ENCODE data around the gene RAD23A. TPM values are rescaled to one million over a fixed set of nuclear protein-coding genes. Genes with fewer than 3 reads are reported as not detected.
A peak's percentile ranks its signal among the peaks of the same experiment; 100 is the strongest.

The RAD23A gene
- total and polyA plus RNA-seq, 9 of the 15 experiments (the other 6 are each of a cell fraction or from before 2014, with no cell fraction given), result 9.5 to 181 (median 101) TPM

DNA sequence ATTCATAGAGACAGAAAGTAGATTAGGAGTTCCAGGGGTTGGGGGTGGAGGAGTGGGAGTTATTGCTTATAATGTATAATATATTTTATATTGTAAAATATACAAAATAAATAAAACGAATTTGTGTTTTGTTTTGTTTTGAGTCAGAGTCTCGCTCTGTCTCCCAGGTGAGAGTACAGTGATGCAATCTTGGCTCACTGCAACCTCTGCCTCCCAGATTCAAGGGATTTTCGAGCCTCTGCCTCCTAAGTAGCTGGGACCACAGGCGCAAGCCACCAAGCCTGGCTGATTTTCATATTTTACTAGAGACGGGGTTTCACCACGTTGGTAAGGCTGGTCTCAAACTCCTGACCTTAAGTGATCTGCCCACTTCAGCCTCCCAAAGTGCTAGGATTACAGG lies 13.8 kb downstream of the RAD23A start:
- intact Hi-C loops (cut with micrococcal nuclease), result no loop called here
- H3K9me1 ChIP-seq (ENCODE audit: control insufficient read depth, insufficient read depth, low read length), result no peaks in the 10 kb centered on the region
- H3K4me2 ChIP-seq (ENCODE audit: insufficient read depth, low read length), result no peak overlapping the region
- no TSS peak for BruUV-seq (replicated peaks)
- no peaks in the 10 kb centered on the region for H3K27me3 ChIP-seq (ENCODE audit: control insufficient read depth in 2 of 2, insufficient read depth in 2 of 2, low read length in 2 of 2)
- no peak for ATAC-seq
- no peaks in the 10 kb centered on the region; the same call in 1 of the 2 replicates for H4K20me1 ChIP-seq (replicated peaks; ENCODE audit: control insufficient read depth, insufficient read depth, low read length)
- no peak for FAIRE-seq
- H3K79me2 ChIP-seq (ENCODE audit: control insufficient read depth, insufficient read depth, low read length), result peaks cover 34% of the 10 kb centered on the region
- in situ Hi-C loops (cut with MboI), result no loop called here
- H3K9me3 ChIP-seq (replicated peaks; ENCODE audit: control insufficient read depth, insufficient read depth, low read depth, low read length), result no peaks in the 10 kb centered on the region
- no peak for DNase-seq (ENCODE audit: extremely low read depth in 1 of 4, low spot score in 3 of 4)
- TF ChIP-seq ATF3 (IDR thresholded peaks at IDR 0.05), result peak; percentile 46; the same call in 1 of the 2 replicates
- no peak for TF ChIP-seq ATF3 (CRISPR knock-in tag; conservative IDR thresholded peaks at IDR 0.05)
- peak; percentile 14; the same call in 1 of the 2 replicates for TF ChIP-seq CEBPG (CRISPR knock-in tag; IDR thresholded peaks at IDR 0.05)
- no peak for TF ChIP-seq CEBPG (tag; conservative IDR thresholded peaks at IDR 0.05 in 1 of 2, IDR thresholded peaks at IDR 0.05 in 1 of 2)
- TF ChIP-seq, protein P1, sequence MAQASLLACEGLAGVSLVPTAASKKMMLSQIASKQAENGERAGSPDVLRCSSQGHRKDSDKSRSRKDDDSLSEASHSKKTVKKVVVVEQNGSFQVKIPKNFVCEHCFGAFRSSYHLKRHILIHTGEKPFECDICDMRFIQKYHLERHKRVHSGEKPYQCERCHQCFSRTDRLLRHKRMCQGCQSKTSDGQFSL (CRISPR knock-in tag; IDR thresholded peaks at IDR 0.05), result no peak
- TF ChIP-seq, protein P1 (tag; IDR thresholded peaks at IDR 0.05), result no peak
- 0 out of 2 replicates have a peak, but pooled peaks have one; percentile 6 for TF ChIP-seq CEBPB (tag; IDR thresholded peaks at IDR 0.05)
- TF ChIP-seq, protein P2, sequence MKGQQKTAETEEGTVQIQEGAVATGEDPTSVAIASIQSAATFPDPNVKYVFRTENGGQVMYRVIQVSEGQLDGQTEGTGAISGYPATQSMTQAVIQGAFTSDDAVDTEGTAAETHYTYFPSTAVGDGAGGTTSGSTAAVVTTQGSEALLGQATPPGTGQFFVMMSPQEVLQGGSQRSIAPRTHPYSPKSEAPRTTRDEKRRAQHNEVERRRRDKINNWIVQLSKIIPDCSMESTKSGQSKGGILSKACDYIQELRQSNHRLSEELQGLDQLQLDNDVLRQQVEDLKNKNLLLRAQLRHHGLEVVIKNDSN (CRISPR knock-in tag; IDR thresholded peaks at IDR 0.05), result no peak
- TF ChIP-seq RBM14 (IDR thresholded peaks at IDR 0.05; ENCODE audit: borderline replicate concordance, insufficient read depth, low read depth, low read length), result no peak
- TF ChIP-seq GTF2F1 (IDR thresholded peaks at IDR 0.05; ENCODE audit: low read depth, low read length), result no peak
- TF ChIP-seq AFF1 (IDR thresholded peaks at IDR 0.05; ENCODE audit: low read depth in 1 of 2, partially characterized antibody in 2 of 2), result no peak
- TF ChIP-seq ZFP1 (CRISPR knock-in tag; IDR thresholded peaks at IDR 0.05), result no peak
- no peak for TF ChIP-seq NEUROD1 (IDR thresholded peaks at IDR 0.05; ENCODE audit: borderline replicate concordance, low read depth, low read length, partially characterized antibody)
- H3K4me1 ChIP-seq (replicated peaks in 1 of 2; ENCODE audit: control insufficient read depth in 2 of 2, insufficient read depth in 2 of 2, low read length in 2 of 2), result peaks cover 0 to 20% of the 10 kb centered on the region in 2 experiments; a peak in 3 of 5 replicates
- ChIA-PET POLR2A (no interaction called here), CTCF (ENCODE audit: low intra/inter-chr PET ratio) (no interaction called here)
- H2AFZ ChIP-seq (ENCODE audit: low read depth, low read length), result no peak overlapping the region
- WGBS (ENCODE audit: insufficient coverage, low coverage, missing lambda C conversion rate), result 65% methylated on average over 6 of the region's 6 CpGs
- H3K4me3 ChIP-seq, result no peak overlapping the region
- H3K27ac ChIP-seq (ENCODE audit: extremely low read depth, low read depth, low read length), result no peak overlapping the region
- H3K9ac ChIP-seq (ENCODE audit: insufficient read depth in 1 of 2, low read depth in 2 of 2, low read length in 2 of 2), result no peak overlapping the region
- peaks cover 13% of the 10 kb centered on the region; the same call in 2 of the 3 replicates for H3K36me3 ChIP-seq (ENCODE audit: control insufficient read depth, insufficient read depth, low read length)

Measured in K562 (cell line).